IMR-90 (cell line): ENCODE results near the gene KTN1. TPM values are rescaled to one million over a fixed set of nuclear protein-coding genes. Genes with fewer than 3 reads are reported as not detected.

Experiments
- ATAC-seq: fragments of 200-7000 bp; cut with Tn5 transposase; 2 replicates; pipeline ENCODE4 v1.9.1; 2020; ENCODE audit warnings: low read depth, mild to moderate bottlenecking, moderate library complexity
- BruUV-seq: library from RNA; stranded (reverse); fragments of 400-500 nt; replicated peaks from 2 replicates; lab custom pipeline; 2021; lab: Mats Ljungman, UMichigan
- CTCF ChIA-PET: fragments of 300-600 bp; formaldehyde crosslinking; extraction: SDS; loops from one replicate; lab custom pipeline; 2021; ENCODE audit warnings: antibody characterized with exemption; lab: Yijun Ruan, JAX
- POLR2A ChIA-PET: fragments of 300-600 bp; sonication (Branson Sonifier 250); formaldehyde crosslinking; loops from one replicate; lab custom pipeline; 2022; ENCODE audit warnings: antibody characterized with exemption; ENCODE audit not compliant: unreplicated experiment; lab: Charles Lee
- DNase-seq: peaks from one replicate; pipeline ENCODE4 v3.0.0; 2013
- H2AFZ ChIP-seq: replicated peaks from 2 replicates; pipeline ENCODE3; 2013; ENCODE audit warnings: low read length, mild to moderate bottlenecking; ENCODE audit not compliant: poor library complexity
- H2AK5ac ChIP-seq: 2 replicates; pipeline ENCODE4 v1.6.1; 2013; ENCODE audit warnings: low read depth, low read length, inconsistent platforms
- H2AK9ac ChIP-seq: replicated peaks from 2 replicates; pipeline ENCODE3; 2013; ENCODE audit warnings: mild to moderate bottlenecking, low read depth, low read length, moderate library complexity; ENCODE audit not compliant: poor library complexity
- H2BK120ac ChIP-seq: 2 replicates; pipeline ENCODE4 v1.6.1; 2013; ENCODE audit warnings: low read depth, low read length, inconsistent platforms
- H2BK15ac ChIP-seq: 3 replicates; pipeline ENCODE4 v1.6.1; 2013; ENCODE audit warnings: low read depth, low read length, inconsistent platforms
- H2BK20ac ChIP-seq: 2 replicates; pipeline ENCODE4 v1.6.1; 2013; ENCODE audit warnings: low read depth, mild to moderate bottlenecking, inconsistent platforms, low read length, moderate library complexity
- H2BK5ac ChIP-seq: 2 replicates; pipeline ENCODE4 v1.6.1; 2013; ENCODE audit warnings: mild to moderate bottlenecking, low read depth, low read length, inconsistent platforms; ENCODE audit not compliant: poor library complexity, severe bottlenecking
- H3K14ac ChIP-seq: replicated peaks from 2 replicates; pipeline ENCODE4 v1.6.1; 2013; ENCODE audit warnings: low read depth, low read length, inconsistent platforms
- H3K18ac ChIP-seq: 2 replicates; pipeline ENCODE4 v1.6.1; 2013; ENCODE audit warnings: low read depth, low read length, control low read depth
- H3K23ac ChIP-seq: 2 replicates; pipeline ENCODE4 v1.6.1; 2013; ENCODE audit warnings: low read depth, low read length, inconsistent platforms
- H3K27ac ChIP-seq: 2 replicates; pipeline ENCODE4 v1.5.1; 2013; ENCODE audit warnings: mild to moderate bottlenecking, control low read depth, low read length; ENCODE audit not compliant: insufficient read depth
- H3K27me3 ChIP-seq: 2 replicates; pipeline ENCODE4 v1.6.1; 2013; ENCODE audit warnings: low read length; ENCODE audit not compliant: control insufficient read depth, insufficient read depth
- H3K36me3 ChIP-seq: 2 replicates; pipeline ENCODE4 v1.6.1; 2013; ENCODE audit warnings: low read length, mixed read lengths; ENCODE audit not compliant: control insufficient read depth, insufficient read depth
- H3K4ac ChIP-seq: 2 replicates; pipeline ENCODE4 v1.6.1; 2013; ENCODE audit warnings: low read depth, low read length, inconsistent platforms
- H3K4me1 ChIP-seq: 2 replicates; pipeline ENCODE4 v1.6.1; 2013; ENCODE audit warnings: low read length, mixed read lengths; ENCODE audit not compliant: control insufficient read depth, insufficient read depth
- H3K4me2 ChIP-seq: 2 replicates; pipeline ENCODE4 v1.6.1; 2013; ENCODE audit warnings: low read depth, mild to moderate bottlenecking, control low read depth, low read length, moderate library complexity
- H3K4me3 ChIP-seq: 2 replicates; pipeline ENCODE4 v1.5.1; 2013; ENCODE audit warnings: low read depth, mild to moderate bottlenecking, control low read depth, low read length, moderate library complexity; ENCODE audit not compliant: insufficient read depth
- H3K56ac ChIP-seq: 2 replicates; pipeline ENCODE4 v1.6.1; 2013; ENCODE audit warnings: low read length, inconsistent platforms; ENCODE audit not compliant: insufficient read depth; ENCODE audit errors: extremely low read depth
- H3K79me1 ChIP-seq, 2 experiments: 2 replicates each; pipeline ENCODE4 v1.6.1; 2013; ENCODE audit warnings: low read length in 2 of 2, inconsistent platforms in 1 of 2, low read depth in 1 of 2
- H3K9ac ChIP-seq: 2 replicates; pipeline ENCODE4 v1.6.1; 2013; ENCODE audit warnings: low read depth, low read length, control low read depth
- H3K9me1 ChIP-seq: 2 replicates; pipeline ENCODE4 v1.6.1; 2013; ENCODE audit warnings: low read length, inconsistent platforms; ENCODE audit not compliant: insufficient read depth
- H3K9me3 ChIP-seq: 2 replicates; pipeline ENCODE4 v1.6.1; 2013; ENCODE audit warnings: low read length; ENCODE audit not compliant: control insufficient read depth, insufficient read depth
- H4K20me1 ChIP-seq: 2 replicates; pipeline ENCODE4 v1.6.1; 2013; ENCODE audit warnings: low read length, inconsistent platforms; ENCODE audit not compliant: insufficient read depth
- H4K5ac ChIP-seq: 2 replicates; pipeline ENCODE4 v1.6.1; 2013; ENCODE audit warnings: mild to moderate bottlenecking, low read depth, low read length, control low read depth
- H4K8ac ChIP-seq, 2 experiments: 2 replicates each; pipeline ENCODE4 v1.6.1; 2013; ENCODE audit warnings: low read depth in 2 of 2, low read length in 2 of 2, control low read depth in 1 of 2, inconsistent platforms in 1 of 2
- H4K91ac ChIP-seq: 2 replicates; pipeline ENCODE4 v1.6.1; 2013; ENCODE audit warnings: low read depth, low read length, inconsistent platforms; ENCODE audit not compliant: insufficient read depth
- BHLHE40 ChIP-seq: fragments of 150-350 bp; IDR thresholded peaks from 2 replicates; pipeline ENCODE4 v1.6.1; 2016; ENCODE audit warnings: mild to moderate bottlenecking, low read depth, low read length
- FOS ChIP-seq: fragments of 150-350 bp; IDR thresholded peaks from 2 replicates; pipeline ENCODE4 v1.6.1; 2016; ENCODE audit warnings: low read depth, low read length
- MAZ ChIP-seq: IDR thresholded peaks from 2 replicates; pipeline ENCODE4 v1.6.1; 2012; ENCODE audit warnings: low read depth, mild to moderate bottlenecking, low read length, improper control_type of control experiment, moderate library complexity, borderline replicate concordance
- POLR2A ChIP-seq: IDR thresholded peaks from 2 replicates; pipeline ENCODE4 v1.6.1; 2012; ENCODE audit warnings: mild to moderate bottlenecking, low read depth, low read length
- RAD21 ChIP-seq: IDR thresholded peaks from 2 replicates; pipeline ENCODE4 v1.6.1; 2012; ENCODE audit warnings: low read length, improper control_type of control experiment
- RCOR1 ChIP-seq: IDR thresholded peaks from 2 replicates; pipeline ENCODE4 v1.6.1; 2012; ENCODE audit warnings: mild to moderate bottlenecking, low read length, improper control_type of control experiment; ENCODE audit not compliant: insufficient replicate concordance
- RFX5 ChIP-seq: IDR thresholded peaks from 2 replicates; pipeline ENCODE4 v1.8.0; 2012; ENCODE audit warnings: low read depth, mild to moderate bottlenecking, low read length, moderate library complexity
- WGBS, 2 experiments: methylation state at CpG; one replicate each; pipeline versions ENCODE4 v1.1.5 to v1.1.7; 2013; ENCODE audit warnings: missing lambda C conversion rate in 2 of 2; ENCODE audit not compliant: insufficient read length in 1 of 2; ENCODE audit errors: extremely low coverage in 2 of 2; 5-methylcytosine and 5-hydroxymethylcytosine counted together
- dilution Hi-C: fragments of 300-500 bp; cut with HindIII; formaldehyde crosslinking; loops from one replicate; pipeline ENCODE4 v1.14.3; 2018; ENCODE audit warnings: low sequenced_read_pairs; ENCODE audit not compliant: unreplicated experiment
- in situ Hi-C: fragments of 300-500 bp; cut with MboI; formaldehyde crosslinking; loops from 3 replicates; pipeline ENCODE4 v1.14.3; 2019; ENCODE audit warnings: low sequenced_read_pairs, inconsistent platforms, mixed read lengths
- intact Hi-C: fragments of 100-400 bp; cut with micrococcal nuclease; formaldehyde crosslinking; loops from 2 replicates; pipeline ENCODE4 v1.10.0; 2022
- polyA plus RNA-seq, 3 experiments: library from polyadenylated mRNA; depleted of rRNA; stranded (reverse); fragments of >200 nt; gene quantifications; 2 replicates each; pipeline ENCODE4 v1.2.3, GENCODE V29; 2012; ENCODE audit warnings: low replicate concordance in 1 of 3
- total RNA-seq: library from RNA; depleted of rRNA; stranded (reverse); fragments of >200 nt; gene quantifications from 2 replicates; pipeline ENCODE4 v1.2.3, GENCODE V29; 2012

The KTN1 gene
- total and polyA plus RNA-seq, 2 of the 4 experiments (the other 2 are of a cell fraction) = 42.1 to 57.2 TPM

GRCh38 chr14:55722054-55722453, 142.0 kb downstream of the KTN1 start:
- no peak overlapping the region for H3K18ac ChIP-seq
- 93% methylated on average over 3 of the region's 5 CpGs; no CpG with 5 or more reads in 1 of the 2 experiments for WGBS, 2 experiments
- POLR2A ChIA-PET = no interaction called here
- CTCF ChIA-PET = interaction anchor here (1.0 to 2.6 kb wide), 2 partner anchors 10 to 618 kb away, joined by 3 to 9 read pairs; no protein-coding TSS in a partner anchor
- H3K4me1 ChIP-seq = peaks cover 2% of the 10 kb centered on the region; the same call in 1 of the 2 replicates
- H4K5ac ChIP-seq = no peak overlapping the region
- no peak for TF ChIP-seq POLR2A
- TF ChIP-seq FOS = no peak
- no peak for TF ChIP-seq RCOR1
- TF ChIP-seq RFX5 = no peak
- no peak for TF ChIP-seq MAZ
- TF ChIP-seq BHLHE40 = no peak
- no peak for TF ChIP-seq RAD21
- H4K91ac ChIP-seq = no peak overlapping the region
- H3K27me3 ChIP-seq = no peaks in the 10 kb centered on the region; the same call in 1 of the 2 replicates
- no peak overlapping the region for H2BK20ac ChIP-seq
- H3K36me3 ChIP-seq = no peaks in the 10 kb centered on the region
- BruUV-seq = no TSS peak
- H3K23ac ChIP-seq = no peak overlapping the region
- ATAC-seq = no peak
- DNase-seq = no peak
- no peak overlapping the region for H3K4ac ChIP-seq
- no peak overlapping the region for H2BK5ac ChIP-seq
- no peaks in the 10 kb centered on the region for H3K9me1 ChIP-seq
- no peak overlapping the region for H2BK15ac ChIP-seq
- H3K56ac ChIP-seq = no peak overlapping the region
- H4K8ac ChIP-seq = no peak overlapping the region
- no peak overlapping the region for H2AFZ ChIP-seq
- dilution Hi-C loops = no loop called here
- H3K9me3 ChIP-seq = no peaks in the 10 kb centered on the region
- H2BK120ac ChIP-seq = no peak overlapping the region
- in situ Hi-C loops = loop anchor here (25.0 kb wide), 1 partner anchor 390 kb away; the partner anchor contains the start of gene PELI2
- no peak overlapping the region for H2AK5ac ChIP-seq
- H3K4me3 ChIP-seq = no peak overlapping the region
- H3K9ac ChIP-seq = no peak overlapping the region
- intact Hi-C loops = no loop called here
- H4K20me1 ChIP-seq = no peaks in the 10 kb centered on the region
- no peak overlapping the region for H2AK9ac ChIP-seq
- H3K79me1 ChIP-seq = no peaks in the 10 kb centered on the region
- H3K27ac ChIP-seq = no peak overlapping the region
- H3K14ac ChIP-seq = no peak overlapping the region
- H3K4me2 ChIP-seq = no peak overlapping the region
